NCI-H446 (cell line): ENCODE data around the gene CCDC88C.
A peak's percentile ranks its signal among the peaks of the same experiment; 100 is the strongest.
"Not testable (repeated sequence)": the region's sequence is repeated elsewhere in the genome, so short reads cannot be mapped to it uniquely, and the experiment has no call there.

ENCODE experiments used
- DNase-seq, 2 experiments: peaks; one replicate each; lab custom pipeline; 2025; lab: John Stamatoyannopoulos, UW

CCDC88C gene

DNA sequence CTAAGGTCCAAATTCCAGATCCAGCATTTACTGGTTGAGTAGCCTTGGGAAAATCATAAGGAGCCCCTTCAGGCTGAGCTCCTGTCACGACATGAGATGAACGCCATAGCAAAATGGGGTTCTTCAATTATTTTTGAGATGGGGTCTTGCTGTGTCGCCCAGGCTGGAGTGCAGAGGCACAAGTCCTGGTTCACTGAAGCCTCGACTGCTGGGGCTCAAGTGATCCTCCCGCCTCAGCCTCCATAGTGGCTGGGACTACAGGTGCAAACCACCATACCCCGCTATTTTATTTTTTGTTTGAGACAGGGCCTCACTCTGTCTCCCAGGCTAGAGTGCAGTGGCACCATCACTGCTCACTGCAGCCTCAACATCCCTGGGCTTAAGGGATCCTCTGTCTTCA is 147.4 kb downstream of the CCDC88C start:
- no peak for DNase-seq

DNA sequence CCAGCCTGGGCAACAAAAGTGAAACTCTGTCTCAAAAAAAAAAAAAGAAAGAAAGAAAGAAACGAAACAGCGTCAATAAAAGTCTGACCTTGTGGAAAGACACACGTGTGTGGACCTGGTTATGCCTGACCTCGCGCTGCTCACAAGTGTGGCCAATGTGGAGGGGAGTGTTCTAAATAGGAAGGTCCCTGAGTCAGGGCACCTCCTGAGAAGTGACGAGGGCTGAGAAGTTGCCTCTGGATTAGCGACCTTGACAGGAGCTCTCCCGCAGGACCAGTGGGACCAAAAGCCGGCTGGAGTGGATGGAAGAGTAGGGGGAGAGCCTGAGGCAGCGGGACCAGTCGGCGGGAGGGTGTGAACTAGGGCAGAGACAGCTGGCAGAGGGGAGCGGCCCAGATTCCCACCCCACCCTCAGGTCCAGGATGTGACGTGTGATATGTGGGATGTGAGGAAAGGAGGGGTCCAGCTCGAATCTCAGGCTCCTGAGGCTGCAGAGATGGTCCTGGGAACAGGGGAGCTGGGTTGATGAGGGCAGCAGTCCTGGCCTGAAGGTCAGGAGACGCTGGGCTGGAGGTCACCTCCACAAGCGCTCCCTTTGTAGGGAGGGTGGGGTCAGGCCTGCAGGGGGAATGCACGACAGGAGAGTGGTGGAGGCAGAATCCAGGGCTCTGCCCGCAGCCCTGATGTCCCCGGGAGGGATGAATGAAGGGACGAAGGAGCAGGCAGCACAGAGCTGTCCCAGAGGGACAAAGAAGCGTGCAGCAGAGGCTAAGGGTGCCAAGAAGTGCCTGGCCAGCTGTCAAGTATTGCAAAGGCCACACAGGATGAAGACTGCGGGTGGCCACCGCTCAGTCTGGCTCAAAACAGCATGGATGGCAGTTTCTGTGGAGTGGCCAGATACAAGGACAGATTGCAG is 148.3 kb downstream of the CCDC88C start:
- DNase-seq, result peak; percentile 23 to 85

GRCh38 chr14:91267965-91268437 is 149.6 kb downstream of the CCDC88C start:
- DNase-seq, result no peak

DNA sequence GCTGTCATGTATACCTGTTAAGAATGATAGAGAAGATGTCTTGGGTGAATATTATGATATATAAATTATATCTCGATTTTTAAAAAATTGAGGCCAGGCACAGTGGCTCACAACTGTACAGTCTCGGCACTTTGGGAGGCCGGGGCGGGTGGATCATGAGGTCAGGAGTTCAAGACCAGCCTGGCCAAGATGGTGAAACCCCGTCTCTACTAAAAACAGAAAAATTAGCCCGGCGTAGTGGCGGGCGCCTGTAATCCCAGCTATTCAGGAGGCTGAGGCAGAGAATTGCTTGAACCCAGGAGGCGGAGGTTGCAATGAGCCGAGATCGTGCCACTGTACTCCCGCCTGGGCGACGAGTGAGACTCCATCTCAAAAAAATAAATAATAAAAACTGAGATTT is 151.3 kb downstream of the CCDC88C start:
- not testable (repeated sequence) for DNase-seq

DNA sequence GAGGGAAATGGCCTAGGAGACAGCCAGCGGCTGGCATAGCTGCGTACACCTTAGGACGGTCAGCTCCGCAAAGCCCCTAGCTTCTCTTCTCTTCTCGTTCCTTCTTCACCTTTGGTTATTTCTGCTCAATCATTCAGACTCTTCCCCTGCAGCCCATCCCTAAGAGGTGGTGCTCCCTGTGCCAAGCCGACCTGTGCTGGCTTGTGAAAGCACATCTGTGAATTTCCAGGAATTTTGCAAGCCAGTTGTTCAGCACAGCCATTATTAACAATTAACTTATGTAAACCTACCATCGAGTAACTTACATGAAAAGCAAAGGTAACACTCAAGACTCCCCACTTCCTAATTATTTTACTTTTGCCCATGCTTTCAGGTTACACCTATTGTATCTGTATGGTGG is 152.2 kb downstream of the CCDC88C start:
- no peak for DNase-seq

GRCh38 chr14:91264151-91265150 is 153.2 kb downstream of the CCDC88C start:
- DNase-seq, result no peak

DNA sequence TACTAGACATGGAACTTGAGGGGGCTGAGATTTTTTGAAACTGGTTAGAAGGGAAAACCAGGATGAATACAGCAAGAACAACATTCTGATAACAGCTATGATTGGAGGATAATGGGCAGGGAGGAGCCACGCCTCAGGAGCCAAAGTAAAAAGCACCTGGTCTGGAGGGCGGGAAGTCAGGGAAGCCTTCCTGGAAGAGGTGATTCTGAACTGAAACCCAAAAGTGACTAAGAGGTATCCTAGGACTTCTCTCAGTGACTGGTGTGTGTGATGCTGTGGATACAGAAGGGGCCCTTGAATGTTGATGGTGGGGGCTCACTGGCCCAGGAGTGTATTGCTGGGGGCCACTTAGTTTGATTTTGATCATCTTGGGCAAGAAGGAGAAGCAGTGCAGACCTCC is 154.3 kb downstream of the CCDC88C start:
- DNase-seq, result no peak

DNA sequence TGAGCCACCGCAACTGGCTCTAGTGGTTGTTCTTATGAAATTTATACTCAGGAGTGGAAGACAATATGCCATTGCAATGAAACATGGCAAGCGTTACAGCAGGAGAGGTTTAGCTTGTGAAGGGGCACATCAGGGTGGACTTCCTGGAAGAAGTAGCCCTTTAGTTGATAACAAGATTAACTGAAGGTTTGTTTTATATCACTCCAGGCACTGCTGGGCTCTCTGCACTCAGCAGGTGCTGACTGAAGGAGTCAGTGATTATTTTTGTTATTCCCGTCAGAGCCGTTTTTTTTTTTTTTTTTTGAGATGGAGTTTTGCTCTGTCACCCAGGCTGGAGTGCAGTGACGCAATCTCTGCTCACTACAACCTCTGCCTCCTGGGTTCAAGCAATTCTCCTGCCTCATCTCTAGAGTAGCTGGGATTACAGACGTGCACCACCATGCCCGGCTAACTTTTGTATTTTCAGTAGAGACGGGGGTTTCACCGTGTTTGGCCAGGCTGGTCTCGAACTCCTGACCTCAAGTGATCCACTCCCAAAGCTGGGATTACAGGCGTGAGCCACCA is 155.6 kb downstream of the CCDC88C start:
- no peak for DNase-seq

- DNase-seq, result no peak
Measured at GRCh38 chr14:91261115-91261514, 156.5 kb downstream of the CCDC88C start.

GRCh38 chr14:91258876-91259275 is 158.7 kb downstream of the CCDC88C start:
- no peak for DNase-seq

DNA sequence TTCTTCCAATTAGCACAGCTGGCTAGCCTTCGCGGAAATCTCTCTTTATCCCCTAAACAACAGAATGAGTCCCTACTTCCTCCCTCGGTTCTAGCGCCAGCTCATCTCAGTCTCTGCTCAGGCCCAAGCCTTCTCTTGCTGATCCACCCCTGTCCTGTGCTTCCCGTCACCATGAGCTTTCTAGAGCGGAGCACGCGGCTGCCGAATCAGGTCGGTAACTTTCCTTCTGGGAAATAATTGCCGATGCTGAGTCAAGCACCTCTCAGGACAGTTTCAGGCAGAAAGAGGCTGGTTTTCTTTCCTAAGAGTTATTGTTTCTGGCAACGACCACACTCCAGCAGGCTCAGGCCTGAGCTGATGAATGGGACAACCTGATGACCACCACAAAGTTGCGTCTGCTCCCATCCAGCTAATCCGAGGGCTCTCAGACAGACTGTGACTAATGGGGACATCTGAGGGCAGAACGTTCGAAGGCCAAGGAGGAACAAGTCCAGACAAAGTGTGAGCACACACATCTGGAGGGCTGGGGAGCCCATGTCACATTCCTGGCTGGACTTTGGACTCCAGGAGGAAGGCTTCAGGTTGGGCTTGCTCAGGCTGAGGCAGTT is 159.5 kb downstream of the CCDC88C start:
- DNase-seq, result no peak

GRCh38 chr14:91257328-91258010 is 160.2 kb downstream of the CCDC88C start:
- peak; percentile 27 to 55 for DNase-seq

DNA sequence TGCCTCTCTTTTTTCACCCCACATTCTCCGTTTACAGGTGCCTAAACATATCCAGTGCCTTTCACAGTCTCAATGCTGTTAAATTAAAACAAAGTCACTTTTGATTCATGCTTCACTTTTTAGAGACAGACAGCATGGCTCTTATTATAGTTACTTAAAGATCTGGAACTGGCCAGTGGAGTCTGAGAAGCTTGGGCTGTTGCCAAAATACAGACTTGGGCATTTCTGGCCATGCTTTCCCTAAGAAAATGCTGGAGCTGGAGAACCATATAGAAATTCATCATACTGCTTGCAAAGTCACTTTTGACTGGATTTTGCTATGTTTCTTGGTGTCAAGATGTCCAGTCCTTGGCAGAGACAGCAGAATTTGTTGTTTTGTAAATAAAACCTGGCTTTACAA is 161.0 kb downstream of the CCDC88C start:
- peak; percentile 22 to 57 for DNase-seq

- peak in 1 of 2 experiments; percentile 33 for DNase-seq
Measured at GRCh38 chr14:91255026-91255695, 162.5 kb downstream of the CCDC88C start.

DNA sequence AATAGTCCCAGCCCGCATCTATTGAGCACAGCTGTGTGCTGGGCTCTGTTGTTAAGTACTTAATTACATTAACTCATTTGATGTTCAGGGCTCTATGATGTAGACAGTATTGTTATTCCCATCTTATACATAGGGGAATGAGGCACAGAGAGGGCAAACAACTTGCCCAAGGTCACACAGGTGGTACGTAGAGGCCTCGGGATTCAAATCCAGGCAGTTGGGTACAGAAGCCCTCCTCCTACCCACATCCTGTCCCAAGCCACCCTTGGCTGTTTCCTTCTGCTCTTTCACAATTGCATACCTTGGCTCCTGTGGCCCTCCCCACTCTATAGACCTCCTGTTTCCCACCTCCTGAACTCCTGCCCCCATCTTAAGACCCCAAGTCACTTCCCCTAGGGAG is 163.2 kb downstream of the CCDC88C start:
- no peak for DNase-seq

GRCh38 chr14:91253795-91254323 is 163.8 kb downstream of the CCDC88C start:
- no peak for DNase-seq

DNA sequence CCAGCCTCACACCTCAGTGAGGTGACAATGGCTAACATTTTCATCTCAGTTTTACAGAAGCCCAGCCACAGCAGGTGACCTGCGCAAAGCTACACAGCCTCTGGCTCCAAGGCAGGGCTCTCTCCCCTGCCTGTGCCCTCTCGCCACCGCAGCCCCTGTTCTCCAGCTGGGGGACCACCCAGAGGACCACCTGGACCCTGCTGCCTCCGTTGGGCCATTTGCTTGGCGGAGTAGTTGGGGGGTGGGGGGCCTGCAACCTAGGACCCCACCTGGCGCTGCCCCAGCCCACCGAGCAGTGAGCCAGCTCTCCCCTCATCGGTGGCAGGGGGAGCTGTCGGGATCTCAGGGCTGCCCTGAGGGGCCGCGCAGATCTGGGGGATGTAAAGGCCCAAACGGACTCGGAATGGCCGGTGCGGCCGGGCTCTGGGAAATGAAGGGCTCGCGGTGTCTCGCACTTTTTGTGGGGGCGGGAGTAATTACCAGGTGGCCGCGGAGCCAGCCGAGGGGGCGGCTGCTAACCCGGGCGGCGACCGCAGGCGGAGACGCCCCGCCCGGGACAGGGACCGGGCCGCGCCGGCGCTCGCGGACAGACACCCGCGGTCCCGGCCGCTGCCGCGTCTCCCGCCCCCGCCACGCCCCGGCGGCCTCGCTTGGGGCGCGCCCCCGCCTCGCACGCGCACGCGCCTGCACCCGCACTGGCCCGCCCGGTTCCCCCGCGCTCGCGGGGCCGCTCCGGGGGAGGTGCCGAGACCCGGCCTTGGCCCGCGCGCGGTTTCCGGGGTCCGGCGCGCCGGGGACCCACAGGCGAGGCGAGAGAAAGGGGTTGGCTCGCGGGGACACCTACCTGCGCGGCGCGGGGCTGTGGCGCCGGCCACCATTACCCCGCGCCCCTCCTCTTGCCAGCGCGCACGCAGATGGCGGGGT is 164.5 kb downstream of the CCDC88C start:
- DNase-seq, result no peak

- DNase-seq, result peak; percentile 37 to 70
Measured at GRCh38 chr14:91250912-91251311, 166.7 kb downstream of the CCDC88C start.
